ENCODE results near the gene SPTBN5.

Gene SPTBN5

GRCh38 chr15:41852736-41853590 is 40.9 kb downstream of the SPTBN5 start:
- Histone ChIP-seq H3K4me1 (ENCODE audit: insufficient read depth, low read length, poor library complexity, severe bottlenecking) (no peaks in the 10 kb centered on the region), H3F3A (ENCODE audit: low read depth) (no peaks in the 10 kb centered on the region), H3K79me2 (ENCODE audit: insufficient read depth, low read length) (no peaks in the 10 kb centered on the region), H3K9ac (ENCODE audit: low read depth, low read length, poor library complexity, severe bottlenecking) (no peak overlapping the region), H3K36me3 (ENCODE audit: insufficient read depth, low read length) (no peaks in the 10 kb centered on the region), H4K20me1 (ENCODE audit: insufficient read depth, low read length, poor library complexity, severe bottlenecking) (no peaks in the 10 kb centered on the region), H3K27me3 (ENCODE audit: insufficient read depth, low read length, poor library complexity, severe bottlenecking) (no peaks in the 10 kb centered on the region), H2AFZ (ENCODE audit: low read length) (no peak overlapping the region), H3K9me2 (replicated peaks; ENCODE audit: low read depth, low read length) (no peaks in the 10 kb centered on the region), H3K4me2 (ENCODE audit: low read depth, low read length, poor library complexity, severe bottlenecking) (no peak overlapping the region), H3K9me3 (ENCODE audit: insufficient read depth, low read depth, low read length) (no peaks in the 10 kb centered on the region), H3K4me3 (ENCODE audit: low read length, poor library complexity, severe bottlenecking) (no peak overlapping the region)
- TF ChIP-seq CTCF (conservative IDR thresholded peaks at IDR 0.05; ENCODE audit: low read length) (no peak), EZH2phosphoT487 (IDR thresholded peaks at IDR 0.05; ENCODE audit: borderline replicate concordance) (no peak)

GRCh38 chr15:41851755-41852370 is 42.0 kb downstream of the SPTBN5 start:
- no peaks in the 10 kb centered on the region for H3F3A ChIP-seq (ENCODE audit: low read depth)
- no peaks in the 10 kb centered on the region for H3K36me3 ChIP-seq (ENCODE audit: insufficient read depth, low read length)
- no peaks in the 10 kb centered on the region for H3K27me3 ChIP-seq (ENCODE audit: insufficient read depth, low read length, poor library complexity, severe bottlenecking)
- no peak overlapping the region for H3K4me3 ChIP-seq (ENCODE audit: low read length, poor library complexity, severe bottlenecking)
- no peak overlapping the region for H3K4me2 ChIP-seq (ENCODE audit: low read depth, low read length, poor library complexity, severe bottlenecking)
- no peak overlapping the region for H3K9ac ChIP-seq (ENCODE audit: low read depth, low read length, poor library complexity, severe bottlenecking)
- no peaks in the 10 kb centered on the region for H3K9me2 ChIP-seq (replicated peaks; ENCODE audit: low read depth, low read length)
- no peaks in the 10 kb centered on the region for H4K20me1 ChIP-seq (ENCODE audit: insufficient read depth, low read length, poor library complexity, severe bottlenecking)
- H3K9me3 ChIP-seq (ENCODE audit: insufficient read depth, low read depth, low read length): no peaks in the 10 kb centered on the region
- TF ChIP-seq CTCF (conservative IDR thresholded peaks at IDR 0.05; ENCODE audit: low read length) (no peak), EZH2phosphoT487 (IDR thresholded peaks at IDR 0.05; ENCODE audit: borderline replicate concordance) (no peak)
- no peaks in the 10 kb centered on the region for H3K79me2 ChIP-seq (ENCODE audit: insufficient read depth, low read length)
- H3K4me1 ChIP-seq (ENCODE audit: insufficient read depth, low read length, poor library complexity, severe bottlenecking): no peaks in the 10 kb centered on the region
- H2AFZ ChIP-seq (ENCODE audit: low read length): no peak overlapping the region

- Histone ChIP-seq H4K20me1 (ENCODE audit: insufficient read depth, low read length, poor library complexity, severe bottlenecking) (no peaks in the 10 kb centered on the region), H3K9me2 (replicated peaks; ENCODE audit: low read depth, low read length) (no peaks in the 10 kb centered on the region), H3K79me2 (ENCODE audit: insufficient read depth, low read length) (no peaks in the 10 kb centered on the region), H3K9ac (ENCODE audit: low read depth, low read length, poor library complexity, severe bottlenecking) (no peak overlapping the region), H3K9me3 (ENCODE audit: insufficient read depth, low read depth, low read length) (no peaks in the 10 kb centered on the region), H3K27me3 (ENCODE audit: insufficient read depth, low read length, poor library complexity, severe bottlenecking) (no peaks in the 10 kb centered on the region), H3F3A (ENCODE audit: low read depth) (no peaks in the 10 kb centered on the region), H3K4me2 (ENCODE audit: low read depth, low read length, poor library complexity, severe bottlenecking) (no peak overlapping the region), H3K4me3 (ENCODE audit: low read length, poor library complexity, severe bottlenecking) (no peak overlapping the region), H3K4me1 (ENCODE audit: insufficient read depth, low read length, poor library complexity, severe bottlenecking) (no peaks in the 10 kb centered on the region), H2AFZ (ENCODE audit: low read length) (no peak overlapping the region), H3K36me3 (ENCODE audit: insufficient read depth, low read length) (no peaks in the 10 kb centered on the region; the same call in 1 of the 2 replicates)
- no peak for TF ChIP-seq CTCF (conservative IDR thresholded peaks at IDR 0.05; ENCODE audit: low read length)
- no peak for TF ChIP-seq EZH2phosphoT487 (IDR thresholded peaks at IDR 0.05; ENCODE audit: borderline replicate concordance)
Observed at GRCh38 chr15:41851167-41851523, 42.7 kb downstream of the SPTBN5 start.

Measured in Loucy (cell line).